ENCODE results near the gene MRM2. TPM values are rescaled to one million over a fixed set of nuclear protein-coding genes. Genes with fewer than 3 reads are reported as not detected.
A peak's percentile ranks its signal among the peaks of the same experiment; 100 is the strongest.

Gene MRM2
- total and polyA plus RNA-seq, 8 donors, result 9.9 to 22.3 (median 17.9) TPM

GRCh38 chr7:2264158-2264557 is 22.2 kb upstream of the MRM2 start:
- intact Hi-C loops (cut with DNase I; ENCODE audit: low total_unique reads), result no loop called here
- Histone ChIP-seq H3K4me1 (no peaks in the 10 kb centered on the region), H3K4me3 (no peak overlapping the region), H3K9me3 (no peaks in the 10 kb centered on the region), H3K36me3 (peaks cover 11 to 45% (median 35%) of the 10 kb centered on the region in 4 donors), H3K27me3 (no peaks in the 10 kb centered on the region), H3K27ac (no peak overlapping the region)
- TF ChIP-seq CTCF (IDR thresholded peaks at IDR 0.05) (no peak), POLR2A (IDR thresholded peaks at IDR 0.05) (no peak), EP300 (IDR thresholded peaks at IDR 0.05) (no peak), POLR2AphosphoS5 (IDR thresholded peaks at IDR 0.05) (no peak)
- 97 to 98% (median 97%) methylated on average over 23 of the region's 23 CpGs for WGBS, 5 donors
- no peak for DNase-seq

- Histone ChIP-seq H3K4me1 (no peaks in the 10 kb centered on the region), H3K4me3 (no peak overlapping the region), H3K27ac (no peak overlapping the region), H3K27me3 (no peaks in the 10 kb centered on the region), H3K9me3 (no peaks in the 10 kb centered on the region), H3K36me3 (peaks cover 11 to 47% (median 43%) of the 10 kb centered on the region in 4 donors)
- no peak for TF ChIP-seq POLR2A (IDR thresholded peaks at IDR 0.05)
- no peak for TF ChIP-seq EP300 (IDR thresholded peaks at IDR 0.05)
- no peak for TF ChIP-seq POLR2AphosphoS5 (IDR thresholded peaks at IDR 0.05)
- no peak for TF ChIP-seq CTCF (IDR thresholded peaks at IDR 0.05)
- DNase-seq, result no peak
- intact Hi-C loops (cut with DNase I; ENCODE audit: low total_unique reads), result no loop called here
- 90 to 95% (median 92%) methylated on average over 12 to 18 of the region's 18 CpGs for WGBS, 5 donors
Measured at GRCh38 chr7:2263176-2263575, 21.2 kb upstream of the MRM2 start.

- Histone ChIP-seq H3K36me3 (peaks cover 11 to 61% (median 55%) of the 10 kb centered on the region in 4 donors), H3K4me3 (no peak overlapping the region), H3K27ac (peak overlapping the region in 1 of 5 donors; percentile 24), H3K4me1 (no peaks in the 10 kb centered on the region), H3K9me3 (no peaks in the 10 kb centered on the region), H3K27me3 (no peaks in the 10 kb centered on the region)
- intact Hi-C loops (cut with DNase I; ENCODE audit: low total_unique reads), result no loop called here
- TF ChIP-seq POLR2AphosphoS5 (IDR thresholded peaks at IDR 0.05) (no peak), CTCF (IDR thresholded peaks at IDR 0.05) (no peak), EP300 (IDR thresholded peaks at IDR 0.05) (no peak), POLR2A (IDR thresholded peaks at IDR 0.05) (no peak)
- 73 to 88% (median 86%) methylated on average over 14 of the region's 14 CpGs for WGBS, 5 donors
- DNase-seq, result no peak
Measured at GRCh38 chr7:2261611-2262010, 19.6 kb upstream of the MRM2 start.

GRCh38 chr7:2260820-2261219 is 18.8 kb upstream of the MRM2 start:
- H3K9me3 ChIP-seq, result no peaks in the 10 kb centered on the region
- peaks cover 15 to 69% (median 62%) of the 10 kb centered on the region in 4 donors for H3K36me3 ChIP-seq
- H3K27ac ChIP-seq, result no peak overlapping the region
- peak; percentile 44 to 62 for DNase-seq
- H3K4me3 ChIP-seq, result no peak overlapping the region
- H3K27me3 ChIP-seq, result no peaks in the 10 kb centered on the region
- WGBS, 5 donors, result 43 to 81% (median 53%) methylated on average over 5 of the region's 5 CpGs
- H3K4me1 ChIP-seq, result no peaks in the 10 kb centered on the region
- intact Hi-C loops (cut with DNase I; ENCODE audit: low total_unique reads), result no loop called here
- TF ChIP-seq POLR2A (IDR thresholded peaks at IDR 0.05) (no peak), EP300 (IDR thresholded peaks at IDR 0.05) (no peak), CTCF (IDR thresholded peaks at IDR 0.05) (no peak), POLR2AphosphoS5 (IDR thresholded peaks at IDR 0.05) (no peak)

All from stomach (tissue), 9 donors.